Mesenchymal stem cell (in vitro differentiated cells and primary cell): ENCODE results near the gene PTPRN2.

Source experiments
- DNase-seq: peaks from one replicate; pipeline ENCODE4 v3.0.0-alpha.2; 2013
- H2AFZ ChIP-seq: one replicate; pipeline ENCODE4 v1.6.1; 2013; ENCODE audit warnings: low read depth, mild to moderate bottlenecking, control low read depth, inconsistent platforms, low read length, moderate library complexity
- H2AK5ac ChIP-seq: 2 replicates; pipeline ENCODE4 v1.6.1; 2013; ENCODE audit warnings: low read length, moderate library complexity, mild to moderate bottlenecking, inconsistent platforms; ENCODE audit not compliant: severe bottlenecking
- H2BK120ac ChIP-seq: one replicate; pipeline ENCODE4 v1.6.1; 2013; ENCODE audit warnings: low read depth, mild to moderate bottlenecking, inconsistent platforms, low read length, moderate library complexity
- H2BK12ac ChIP-seq, 2 experiments: one replicate each; pipeline ENCODE4 v1.6.1; 2013; ENCODE audit warnings: inconsistent platforms in 2 of 2, low read length in 2 of 2, mild to moderate bottlenecking in 2 of 2, moderate library complexity in 2 of 2, control low read depth in 1 of 2
- H2BK15ac ChIP-seq: one replicate; pipeline ENCODE4 v1.6.1; 2013; ENCODE audit warnings: mild to moderate bottlenecking, low read depth, inconsistent platforms; ENCODE audit not compliant: poor library complexity, severe bottlenecking
- H2BK5ac ChIP-seq: 2 replicates; pipeline ENCODE4 v1.6.1; 2013; ENCODE audit warnings: low read depth, mild to moderate bottlenecking, low read length, control low read depth, inconsistent platforms; ENCODE audit not compliant: poor library complexity, severe bottlenecking
- H3K14ac ChIP-seq, 2 experiments: one replicate each; pipeline ENCODE4 v1.6.1; 2013; ENCODE audit warnings: inconsistent platforms in 2 of 2, low read length in 2 of 2, control low read depth in 1 of 2, mild to moderate bottlenecking in 1 of 2, moderate library complexity in 1 of 2
- H3K18ac ChIP-seq, 2 experiments: one replicate each; pipeline ENCODE4 v1.6.1; 2013; ENCODE audit warnings: inconsistent platforms in 2 of 2, low read length in 2 of 2, control low read depth in 1 of 2, low read depth in 1 of 2, mild to moderate bottlenecking in 1 of 2
- H3K23ac ChIP-seq, 2 experiments: one replicate each; pipeline ENCODE4 v1.6.1; 2013; ENCODE audit warnings: inconsistent platforms in 2 of 2, low read length in 2 of 2, mild to moderate bottlenecking in 2 of 2, moderate library complexity in 2 of 2, control low read depth in 1 of 2
- H3K27ac ChIP-seq: 2 replicates; pipeline ENCODE4 v1.5.1; 2013; ENCODE audit warnings: mild to moderate bottlenecking, moderate library complexity, low read length, control low read depth, inconsistent platforms; ENCODE audit not compliant: poor library complexity, severe bottlenecking
- H3K27me3 ChIP-seq, 2 experiments: 2 replicates each; pipeline versions ENCODE4 v1.6.1 to v1.7.0; 2013; ENCODE audit warnings: low read length in 2 of 2, mild to moderate bottlenecking in 2 of 2, moderate library complexity in 2 of 2, control low read depth in 1 of 2, inconsistent platforms in 1 of 2; ENCODE audit not compliant: control insufficient read depth in 1 of 2, insufficient read depth in 1 of 2
- H3K36me3 ChIP-seq, 2 experiments: 2 replicates each; pipeline versions ENCODE4 v1.6.1 to v1.7.0; 2013; ENCODE audit warnings: low read length in 2 of 2, control low read depth in 1 of 2, inconsistent platforms in 1 of 2, low read depth in 1 of 2, mild to moderate bottlenecking in 1 of 2; ENCODE audit not compliant: insufficient read depth in 2 of 2, control insufficient read depth in 1 of 2
- H3K4ac ChIP-seq, 2 experiments: one replicate each; pipeline ENCODE4 v1.6.1; 2013; ENCODE audit warnings: inconsistent platforms in 2 of 2, low read length in 2 of 2, mild to moderate bottlenecking in 2 of 2, moderate library complexity in 2 of 2, control low read depth in 1 of 2, low read depth in 1 of 2
- H3K4me1 ChIP-seq: 2 replicates; pipeline ENCODE4 v1.6.1; 2013; ENCODE audit warnings: low read depth, low read length, control low read depth; ENCODE audit not compliant: control insufficient read depth, insufficient read depth
- H3K4me2 ChIP-seq: 2 replicates; pipeline ENCODE4 v1.6.1; 2013; ENCODE audit warnings: low read length, mild to moderate bottlenecking, inconsistent platforms; ENCODE audit not compliant: poor library complexity, severe bottlenecking
- H3K4me3 ChIP-seq, 2 experiments: 2 replicates each; pipeline versions ENCODE4 v1.5.1 to v1.7.0; 2013; ENCODE audit warnings: low read length in 2 of 2, mild to moderate bottlenecking in 2 of 2, control low read depth in 1 of 2, low read depth in 1 of 2; ENCODE audit not compliant: insufficient read depth in 1 of 2
- H3K79me1 ChIP-seq: replicated peaks from 2 replicates; pipeline ENCODE4 v1.6.1; 2013; ENCODE audit warnings: mild to moderate bottlenecking, control low read depth, low read length, inconsistent platforms; ENCODE audit not compliant: poor library complexity, severe bottlenecking
- H3K9ac ChIP-seq: 2 replicates; pipeline ENCODE4 v1.7.0; 2013; ENCODE audit warnings: mild to moderate bottlenecking, low read length, moderate library complexity
- H3K9me3 ChIP-seq: 2 replicates; pipeline ENCODE4 v1.7.0; 2013; ENCODE audit warnings: mild to moderate bottlenecking, low read length; ENCODE audit not compliant: control insufficient read depth
- H4K8ac ChIP-seq: one replicate; pipeline ENCODE4 v1.6.1; 2013; ENCODE audit warnings: inconsistent platforms, mild to moderate bottlenecking, low read length, moderate library complexity
- H4K91ac ChIP-seq: one replicate; pipeline ENCODE4 v1.6.1; 2013; ENCODE audit warnings: mild to moderate bottlenecking, low read length, inconsistent platforms
- WGBS: methylation state at CpG from one replicate; pipeline ENCODE4 v1.1.7; 2013; ENCODE audit warnings: mixed read lengths; 5-methylcytosine and 5-hydroxymethylcytosine counted together

Gene PTPRN2

GRCh38 chr7:157963526-157963925 lies 624.1 kb downstream of the PTPRN2 start:
- Histone ChIP-seq H3K4me2 (no peak overlapping the region), H3K4me1 (no peaks in the 10 kb centered on the region), H3K27me3 (no peaks in the 10 kb centered on the region), H3K23ac (no peak overlapping the region), H3K9ac (no peak overlapping the region), H3K4ac (no peak overlapping the region), H3K36me3 (no peaks in the 10 kb centered on the region), H2BK5ac (no peak overlapping the region), H3K14ac (no peak overlapping the region), H3K27ac (no peak overlapping the region), H3K18ac (no peak overlapping the region), H2BK120ac (no peak overlapping the region), H3K79me1 (no peaks in the 10 kb centered on the region), H2AFZ (no peak overlapping the region), H2AK5ac (no peak overlapping the region), H4K91ac (no peak overlapping the region), H3K9me3 (peaks cover 26% of the 10 kb centered on the region), H2BK15ac (no peak overlapping the region), H4K8ac (no peak overlapping the region), H2BK12ac (no peak overlapping the region), H3K4me3 (no peak overlapping the region)
- no peak for DNase-seq
- WGBS, result 49% methylated on average over 9 of the region's 9 CpGs

GRCh38 chr7:157962458-157963306 lies 624.9 kb downstream of the PTPRN2 start:
- Histone ChIP-seq H3K4ac (no peak overlapping the region), H3K9ac (no peak overlapping the region), H2BK120ac (no peak overlapping the region), H3K4me3 (no peak overlapping the region), H2AK5ac (no peak overlapping the region), H4K8ac (no peak overlapping the region), H3K23ac (no peak overlapping the region), H3K14ac (no peak overlapping the region), H3K9me3 (peaks cover 20% of the 10 kb centered on the region), H3K79me1 (no peaks in the 10 kb centered on the region), H2BK5ac (no peak overlapping the region), H2BK15ac (no peak overlapping the region), H2BK12ac (no peak overlapping the region), H3K27ac (no peak overlapping the region), H4K91ac (no peak overlapping the region), H3K27me3 (no peaks in the 10 kb centered on the region), H3K18ac (no peak overlapping the region), H3K4me2 (no peak overlapping the region), H3K4me1 (no peaks in the 10 kb centered on the region), H3K36me3 (no peaks in the 10 kb centered on the region), H2AFZ (no peak overlapping the region)
- no peak for DNase-seq
- WGBS, result 72% methylated on average over 15 of the region's 15 CpGs

- H3K4ac ChIP-seq, result no peak overlapping the region
- H2BK5ac ChIP-seq, result no peak overlapping the region
- no peak overlapping the region for H3K14ac ChIP-seq
- no peak overlapping the region for H2BK12ac ChIP-seq
- no peak overlapping the region for H3K27ac ChIP-seq
- no peak overlapping the region for H3K4me2 ChIP-seq
- no peak overlapping the region for H4K8ac ChIP-seq
- no peak overlapping the region for H3K4me3 ChIP-seq
- no peak for DNase-seq
- no peak overlapping the region for H2BK120ac ChIP-seq
- H2BK15ac ChIP-seq, result no peak overlapping the region
- H3K79me1 ChIP-seq, result no peaks in the 10 kb centered on the region
- 37% methylated on average over 26 of the region's 29 CpGs for WGBS
- peaks cover 17% of the 10 kb centered on the region for H3K9me3 ChIP-seq
- no peak overlapping the region for H4K91ac ChIP-seq
- H3K36me3 ChIP-seq, result no peaks in the 10 kb centered on the region
- no peak overlapping the region for H2AFZ ChIP-seq
- no peaks in the 10 kb centered on the region for H3K27me3 ChIP-seq
- no peaks in the 10 kb centered on the region for H3K4me1 ChIP-seq
- no peak overlapping the region for H3K18ac ChIP-seq
- no peak overlapping the region for H2AK5ac ChIP-seq
- no peak overlapping the region for H3K23ac ChIP-seq
- no peak overlapping the region for H3K9ac ChIP-seq
These were observed 625.7 kb downstream of the PTPRN2 start for GRCh38 chr7:157961731-157962457.

GRCh38 chr7:157955348-157955999 lies 632.1 kb downstream of the PTPRN2 start:
- no peak overlapping the region for H3K4ac ChIP-seq
- H2AK5ac ChIP-seq, result no peak overlapping the region
- no peaks in the 10 kb centered on the region for H3K36me3 ChIP-seq
- H4K91ac ChIP-seq, result no peak overlapping the region
- H2AFZ ChIP-seq, result no peak overlapping the region
- WGBS, result 61% methylated on average over 13 of the region's 13 CpGs
- H3K23ac ChIP-seq, result no peak overlapping the region
- no peaks in the 10 kb centered on the region for H3K4me1 ChIP-seq
- no peak overlapping the region for H3K18ac ChIP-seq
- H3K27ac ChIP-seq, result no peak overlapping the region
- H3K9me3 ChIP-seq, result peaks cover 18% of the 10 kb centered on the region
- H3K79me1 ChIP-seq, result no peaks in the 10 kb centered on the region
- no peak overlapping the region for H2BK5ac ChIP-seq
- H3K27me3 ChIP-seq, result no peaks in the 10 kb centered on the region
- DNase-seq, result no peak
- no peak overlapping the region for H4K8ac ChIP-seq
- no peak overlapping the region for H3K9ac ChIP-seq
- no peak overlapping the region for H2BK12ac ChIP-seq
- no peak overlapping the region for H2BK15ac ChIP-seq
- H2BK120ac ChIP-seq, result no peak overlapping the region
- H3K4me3 ChIP-seq, result no peak overlapping the region
- no peak overlapping the region for H3K4me2 ChIP-seq
- H3K14ac ChIP-seq, result no peak overlapping the region
